ENCODE results near the gene PGS1.

DNA sequence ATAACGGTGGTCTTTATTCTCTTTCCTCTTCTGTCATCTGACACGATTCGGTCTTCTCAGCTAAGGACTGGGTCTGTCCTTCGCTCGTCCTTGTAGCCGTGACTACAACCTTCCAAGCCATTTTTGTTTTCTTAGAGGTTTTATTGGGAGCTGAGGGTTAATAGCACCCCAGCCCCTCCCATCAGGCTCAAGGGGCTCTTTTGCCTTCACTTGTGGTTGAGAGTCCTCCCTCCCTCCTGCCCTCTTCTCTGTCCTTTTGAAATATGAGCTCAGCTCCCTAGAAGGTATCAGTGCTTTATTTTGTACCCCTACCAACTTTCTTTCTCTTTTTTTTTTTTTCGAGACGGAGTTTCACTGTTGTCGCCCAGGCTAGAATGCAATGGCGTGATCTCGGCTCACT, 43.2 kb upstream of the PGS1 start:
- TF ChIP-seq, protein P1, sequence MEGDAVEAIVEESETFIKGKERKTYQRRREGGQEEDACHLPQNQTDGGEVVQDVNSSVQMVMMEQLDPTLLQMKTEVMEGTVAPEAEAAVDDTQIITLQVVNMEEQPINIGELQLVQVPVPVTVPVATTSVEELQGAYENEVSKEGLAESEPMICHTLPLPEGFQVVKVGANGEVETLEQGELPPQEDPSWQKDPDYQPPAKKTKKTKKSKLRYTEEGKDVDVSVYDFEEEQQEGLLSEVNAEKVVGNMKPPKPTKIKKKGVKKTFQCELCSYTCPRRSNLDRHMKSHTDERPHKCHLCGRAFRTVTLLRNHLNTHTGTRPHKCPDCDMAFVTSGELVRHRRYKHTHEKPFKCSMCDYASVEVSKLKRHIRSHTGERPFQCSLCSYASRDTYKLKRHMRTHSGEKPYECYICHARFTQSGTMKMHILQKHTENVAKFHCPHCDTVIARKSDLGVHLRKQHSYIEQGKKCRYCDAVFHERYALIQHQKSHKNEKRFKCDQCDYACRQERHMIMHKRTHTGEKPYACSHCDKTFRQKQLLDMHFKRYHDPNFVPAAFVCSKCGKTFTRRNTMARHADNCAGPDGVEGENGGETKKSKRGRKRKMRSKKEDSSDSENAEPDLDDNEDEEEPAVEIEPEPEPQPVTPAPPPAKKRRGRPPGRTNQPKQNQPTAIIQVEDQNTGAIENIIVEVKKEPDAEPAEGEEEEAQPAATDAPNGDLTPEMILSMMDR (conservative IDR thresholded peaks at IDR 0.05 in 1 of 2, IDR thresholded peaks at IDR 0.05 in 1 of 2; ENCODE audit: low read depth in 1 of 2, low read length in 2 of 2) = no peak
- no peak for TF ChIP-seq EZH2 (IDR thresholded peaks at IDR 0.05; ENCODE audit: low read length, missing control alignments)
